HL-60 (cell line): Measurements from ENCODE around the gene PFN4.

Experiments
- GABPA ChIP-seq: IDR thresholded peaks from 2 replicates; pipeline ENCODE4 v1.6.1; 2012; ENCODE audit warnings: low read depth
- TF ChIP-seq, protein P1 (sequence below): IDR thresholded peaks from 2 replicates; pipeline ENCODE4 v1.6.1; 2012; ENCODE audit warnings: low read depth; ENCODE audit not compliant: insufficient replicate concordance

DNA sequence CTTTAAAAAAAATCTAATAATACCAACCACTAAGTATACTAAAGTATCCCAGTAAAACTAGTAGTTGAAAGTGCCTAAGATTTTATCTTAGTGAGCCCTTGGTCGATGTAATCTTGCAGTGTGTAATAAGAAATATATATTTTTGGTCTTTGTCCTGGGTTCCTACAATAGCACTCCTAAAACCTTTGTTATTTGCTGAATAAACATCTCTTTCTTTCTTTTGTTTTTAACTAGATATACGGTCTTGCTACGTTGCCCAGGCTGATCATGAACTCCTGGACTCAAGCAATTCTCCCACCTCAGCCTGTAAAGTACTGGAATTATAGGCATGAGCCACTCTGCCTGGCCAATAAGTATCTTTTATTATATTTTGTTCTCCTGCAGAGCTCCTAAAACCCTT is 36.1 kb downstream of the PFN4 start:
- no peak for TF ChIP-seq GABPA
- TF ChIP-seq, protein P1, sequence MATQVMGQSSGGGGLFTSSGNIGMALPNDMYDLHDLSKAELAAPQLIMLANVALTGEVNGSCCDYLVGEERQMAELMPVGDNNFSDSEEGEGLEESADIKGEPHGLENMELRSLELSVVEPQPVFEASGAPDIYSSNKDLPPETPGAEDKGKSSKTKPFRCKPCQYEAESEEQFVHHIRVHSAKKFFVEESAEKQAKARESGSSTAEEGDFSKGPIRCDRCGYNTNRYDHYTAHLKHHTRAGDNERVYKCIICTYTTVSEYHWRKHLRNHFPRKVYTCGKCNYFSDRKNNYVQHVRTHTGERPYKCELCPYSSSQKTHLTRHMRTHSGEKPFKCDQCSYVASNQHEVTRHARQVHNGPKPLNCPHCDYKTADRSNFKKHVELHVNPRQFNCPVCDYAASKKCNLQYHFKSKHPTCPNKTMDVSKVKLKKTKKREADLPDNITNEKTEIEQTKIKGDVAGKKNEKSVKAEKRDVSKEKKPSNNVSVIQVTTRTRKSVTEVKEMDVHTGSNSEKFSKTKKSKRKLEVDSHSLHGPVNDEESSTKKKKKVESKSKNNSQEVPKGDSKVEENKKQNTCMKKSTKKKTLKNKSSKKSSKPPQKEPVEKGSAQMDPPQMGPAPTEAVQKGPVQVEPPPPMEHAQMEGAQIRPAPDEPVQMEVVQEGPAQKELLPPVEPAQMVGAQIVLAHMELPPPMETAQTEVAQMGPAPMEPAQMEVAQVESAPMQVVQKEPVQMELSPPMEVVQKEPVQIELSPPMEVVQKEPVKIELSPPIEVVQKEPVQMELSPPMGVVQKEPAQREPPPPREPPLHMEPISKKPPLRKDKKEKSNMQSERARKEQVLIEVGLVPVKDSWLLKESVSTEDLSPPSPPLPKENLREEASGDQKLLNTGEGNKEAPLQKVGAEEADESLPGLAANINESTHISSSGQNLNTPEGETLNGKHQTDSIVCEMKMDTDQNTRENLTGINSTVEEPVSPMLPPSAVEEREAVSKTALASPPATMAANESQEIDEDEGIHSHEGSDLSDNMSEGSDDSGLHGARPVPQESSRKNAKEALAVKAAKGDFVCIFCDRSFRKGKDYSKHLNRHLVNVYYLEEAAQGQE: no peak
